ENCODE measurements around the gene OGFR. TPM values are rescaled to one million over a fixed set of nuclear protein-coding genes. Genes with fewer than 3 reads are reported as not detected.

The OGFR gene
- total RNA-seq, 1 donor = 31.0 TPM

DNA sequence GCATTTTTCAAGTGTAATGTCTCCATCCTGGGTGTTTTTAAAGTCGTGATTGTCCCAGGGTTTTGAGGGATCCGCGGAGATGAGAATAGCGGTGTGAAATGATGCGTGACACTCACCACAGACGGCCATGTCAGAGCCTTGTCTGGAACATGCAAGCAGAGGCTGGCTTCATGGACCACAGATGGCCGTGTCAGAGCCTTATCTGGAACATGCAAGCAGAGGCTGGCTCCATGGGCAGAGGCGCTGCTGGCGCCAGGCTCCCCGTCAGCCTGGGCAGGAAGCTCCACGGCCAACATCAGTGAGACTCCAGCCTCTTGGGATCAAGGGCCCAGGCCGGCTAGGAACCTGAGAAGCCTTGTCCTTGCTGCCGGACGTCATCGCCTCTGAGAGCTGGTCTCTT lies 16.0 kb upstream of the OGFR start:
- no peak for DNase-seq (ENCODE audit: low read depth)
- TF ChIP-seq, protein P1, sequence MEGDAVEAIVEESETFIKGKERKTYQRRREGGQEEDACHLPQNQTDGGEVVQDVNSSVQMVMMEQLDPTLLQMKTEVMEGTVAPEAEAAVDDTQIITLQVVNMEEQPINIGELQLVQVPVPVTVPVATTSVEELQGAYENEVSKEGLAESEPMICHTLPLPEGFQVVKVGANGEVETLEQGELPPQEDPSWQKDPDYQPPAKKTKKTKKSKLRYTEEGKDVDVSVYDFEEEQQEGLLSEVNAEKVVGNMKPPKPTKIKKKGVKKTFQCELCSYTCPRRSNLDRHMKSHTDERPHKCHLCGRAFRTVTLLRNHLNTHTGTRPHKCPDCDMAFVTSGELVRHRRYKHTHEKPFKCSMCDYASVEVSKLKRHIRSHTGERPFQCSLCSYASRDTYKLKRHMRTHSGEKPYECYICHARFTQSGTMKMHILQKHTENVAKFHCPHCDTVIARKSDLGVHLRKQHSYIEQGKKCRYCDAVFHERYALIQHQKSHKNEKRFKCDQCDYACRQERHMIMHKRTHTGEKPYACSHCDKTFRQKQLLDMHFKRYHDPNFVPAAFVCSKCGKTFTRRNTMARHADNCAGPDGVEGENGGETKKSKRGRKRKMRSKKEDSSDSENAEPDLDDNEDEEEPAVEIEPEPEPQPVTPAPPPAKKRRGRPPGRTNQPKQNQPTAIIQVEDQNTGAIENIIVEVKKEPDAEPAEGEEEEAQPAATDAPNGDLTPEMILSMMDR (IDR thresholded peaks at IDR 0.05; ENCODE audit: insufficient read depth, low read length) = no peak
- H3K4me3 ChIP-seq (ENCODE audit: low read depth, low read length) = no peak overlapping the region

DNA sequence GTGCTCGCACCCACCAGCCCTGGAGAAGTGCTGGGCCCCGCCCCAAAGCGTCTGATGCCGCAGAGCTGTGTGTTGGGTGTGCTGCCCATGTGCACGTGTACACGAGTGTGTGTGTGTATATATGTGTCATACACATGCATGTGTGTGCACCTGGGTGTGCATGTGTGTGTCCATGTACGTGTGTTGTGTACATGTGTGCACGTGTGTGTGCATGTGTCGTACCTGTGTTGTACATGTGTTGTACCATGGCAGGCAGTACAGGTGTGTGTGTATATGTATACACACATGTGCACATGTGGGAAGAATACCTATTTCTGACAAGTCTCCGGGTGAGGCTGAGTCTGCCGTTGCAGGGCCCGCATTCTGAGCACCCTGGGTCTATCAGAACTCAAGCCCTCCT lies 14.6 kb upstream of the OGFR start:
- TF ChIP-seq, protein P1 (IDR thresholded peaks at IDR 0.05; ENCODE audit: insufficient read depth, low read length) = no peak
- no peak overlapping the region for H3K4me3 ChIP-seq (ENCODE audit: low read depth, low read length)
- DNase-seq (ENCODE audit: low read depth) = no peak

DNA sequence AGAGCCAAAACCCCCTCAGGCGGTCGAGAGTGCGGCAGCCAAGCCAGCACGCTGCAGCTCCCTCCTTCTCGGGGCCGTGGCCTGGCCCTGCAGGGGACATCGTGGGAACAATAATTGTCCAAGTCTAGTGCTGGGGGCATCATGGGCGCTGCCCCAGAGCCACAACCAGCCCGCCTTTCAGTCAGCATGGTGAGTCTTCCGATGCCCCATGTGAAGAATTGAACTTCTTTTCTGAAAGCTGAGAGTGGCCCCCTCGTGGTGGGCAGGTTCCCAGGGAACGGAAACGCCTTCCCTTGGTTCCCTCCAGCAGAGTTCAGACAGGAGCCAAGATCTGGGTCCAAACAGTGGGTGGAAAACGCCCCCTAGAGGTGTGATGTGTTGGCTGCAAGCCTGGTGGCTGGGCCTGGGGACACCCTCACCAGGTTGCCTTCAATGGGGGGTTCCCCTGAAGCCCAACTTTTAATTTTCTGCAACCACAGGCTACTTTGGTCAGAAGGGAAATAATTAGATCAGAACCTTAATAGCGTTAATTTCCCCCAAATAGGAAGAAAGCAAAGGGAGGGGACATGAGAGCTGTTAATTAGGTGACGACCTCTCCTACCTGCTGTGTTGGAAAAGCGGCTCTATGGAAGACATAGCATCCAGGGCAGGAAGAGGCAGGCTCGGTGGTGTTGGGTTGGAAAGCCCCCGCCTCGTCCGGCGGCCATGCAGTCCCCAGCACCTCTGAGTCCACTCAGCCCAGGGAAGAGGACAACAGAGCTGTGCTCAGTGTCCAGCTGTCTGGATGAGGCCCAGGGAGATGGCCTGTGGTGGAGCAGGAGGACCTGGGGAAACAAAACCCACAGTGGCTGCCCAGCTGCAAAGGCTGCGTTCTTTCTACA lies 13.1 kb upstream of the OGFR start:
- peak; percentile 94 for DNase-seq (ENCODE audit: low read depth)
- TF ChIP-seq, protein P1 (IDR thresholded peaks at IDR 0.05; ENCODE audit: insufficient read depth, low read length) = peak; percentile 93
- H3K4me3 ChIP-seq (ENCODE audit: low read depth, low read length) = no peak overlapping the region

DNA sequence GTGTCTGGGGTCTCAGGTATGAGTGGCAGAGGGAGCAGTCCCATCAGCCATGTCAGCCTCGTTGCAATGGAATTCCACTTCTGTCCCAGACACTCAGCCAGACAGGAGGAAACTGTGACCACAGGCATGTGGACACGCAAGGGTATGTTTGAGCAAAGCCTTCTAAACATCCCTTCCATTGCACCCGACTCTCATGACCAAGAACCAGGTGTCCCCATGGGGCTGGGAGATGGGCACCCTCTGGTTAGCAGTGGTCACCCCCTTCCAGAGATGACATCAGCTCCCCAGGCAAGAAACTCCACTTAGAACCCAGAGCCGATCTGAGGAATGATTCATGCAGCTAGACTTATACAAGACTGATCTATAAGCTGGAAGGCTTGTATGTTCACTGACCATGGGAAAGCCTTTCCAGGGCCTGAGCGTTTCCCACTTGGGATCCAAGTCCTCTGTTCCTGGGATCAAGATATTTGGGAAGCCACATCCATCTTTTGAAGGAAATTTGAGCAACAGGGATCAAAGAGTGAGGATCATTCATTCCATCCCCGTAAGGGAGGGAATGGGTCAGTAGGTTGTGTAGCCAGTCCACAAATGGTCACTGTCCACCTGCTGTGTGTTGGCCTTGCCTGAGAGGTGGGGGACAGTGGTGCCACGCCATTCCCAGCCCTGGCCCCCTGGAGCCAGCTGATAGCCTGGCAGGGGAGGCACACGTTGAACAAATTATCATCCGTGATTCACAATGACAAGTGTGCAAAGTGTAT lies 12.3 kb upstream of the OGFR start:
- H3K4me3 ChIP-seq (ENCODE audit: low read depth, low read length) = no peak overlapping the region
- DNase-seq (ENCODE audit: low read depth) = peak; percentile 15
- TF ChIP-seq, protein P1 (IDR thresholded peaks at IDR 0.05; ENCODE audit: insufficient read depth, low read length) = no peak

DNA sequence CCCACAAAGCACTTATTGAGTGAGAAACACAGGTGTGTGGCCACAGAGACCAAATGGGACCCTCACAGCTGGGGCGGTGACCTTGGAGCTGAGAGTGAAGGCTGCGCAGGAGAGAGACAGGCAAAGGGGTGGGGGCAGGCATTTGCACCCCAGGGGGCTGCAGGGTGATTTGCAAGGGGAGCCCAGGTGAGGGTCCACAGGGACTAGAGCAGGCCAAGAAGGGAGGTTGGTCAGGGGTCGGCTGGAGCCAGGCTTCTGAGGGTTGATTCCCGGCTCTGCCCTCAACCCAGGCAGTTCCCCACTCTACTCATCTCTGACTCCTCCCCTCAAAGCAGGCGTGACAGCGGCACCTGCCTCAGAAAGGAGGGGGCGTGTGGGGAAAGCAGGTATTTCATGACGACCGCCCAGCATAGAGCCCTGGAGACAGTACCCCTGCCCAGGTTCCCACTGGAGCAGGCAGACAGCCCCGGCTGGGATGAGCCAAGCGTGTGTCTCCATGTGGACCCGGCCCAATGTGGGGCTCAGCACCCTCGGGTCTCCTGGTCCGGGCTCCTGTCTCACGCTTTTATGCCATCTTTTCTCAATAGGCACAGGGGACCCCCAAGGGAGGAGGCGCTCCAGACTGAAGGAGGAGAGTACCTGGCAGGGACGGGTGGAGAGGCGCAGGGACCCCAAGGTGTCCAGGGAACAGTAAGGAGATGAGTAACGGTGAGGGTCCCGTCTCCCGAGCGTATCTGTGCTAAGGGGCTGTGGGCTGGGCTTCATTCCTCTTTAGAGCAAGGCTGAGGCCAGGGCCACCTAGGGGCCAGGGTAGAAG lies 11.5 kb upstream of the OGFR start:
- no peak for DNase-seq (ENCODE audit: low read depth)
- no peak overlapping the region for H3K4me3 ChIP-seq (ENCODE audit: low read depth, low read length)
- TF ChIP-seq, protein P1 (IDR thresholded peaks at IDR 0.05; ENCODE audit: insufficient read depth, low read length) = no peak

DNA sequence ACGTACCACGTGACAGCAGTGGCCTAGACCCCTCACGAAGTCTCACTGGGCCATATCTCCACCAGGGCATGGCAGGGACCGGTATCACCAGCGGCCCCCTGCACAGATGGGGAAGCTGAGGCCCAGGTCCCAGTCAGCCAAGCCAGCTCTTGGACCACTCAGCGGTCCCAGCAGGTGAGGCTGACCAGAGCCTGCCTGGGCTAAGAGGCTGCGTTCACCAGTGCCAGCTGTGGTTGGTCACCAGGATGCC lies 11.0 kb upstream of the OGFR start:
- TF ChIP-seq, protein P1 (IDR thresholded peaks at IDR 0.05; ENCODE audit: insufficient read depth, low read length) = no peak
- peak overlapping the region; percentile 47 for H3K4me3 ChIP-seq (ENCODE audit: low read depth, low read length)
- no peak for DNase-seq (ENCODE audit: low read depth)

Data from fibroblast of the aortic adventitia (primary cell).